Stimulated activated naive CD8-positive, alpha-beta T cell treated with anti-CD3 and anti-CD28 coated beads, Interleukin-15, amount 100 ng/mL, for 72 hours (primary cell): ENCODE measurements around the gene GSX2.
"Not testable (repeated sequence)": the region's sequence is repeated elsewhere in the genome, so short reads cannot be mapped to it uniquely, and the experiment has no call there.

Source experiments
- ATAC-seq: fragments of 150-1000 bp; cut with Tn5 transposase; 2 replicates; pipeline ENCODE4 v1.10.0; 2021; ENCODE audit warnings: mild to moderate bottlenecking, moderate library complexity
- DNase-seq, 2 donors: peaks; one replicate each; pipeline ENCODE4 v3.0.0; 2021 to 2022
- H3K27ac Mint-ChIP-seq, 2 donors: one replicate each; pipeline ENCODE4 v1.8.0; 2022; ENCODE audit warnings: mild to moderate bottlenecking in 2 of 2, mixed read lengths in 2 of 2, moderate library complexity in 2 of 2
- H3K27me3 Mint-ChIP-seq: one replicate; pipeline ENCODE4 v1.8.0; 2022; ENCODE audit warnings: mixed read lengths
- H3K4me1 Mint-ChIP-seq: one replicate; pipeline ENCODE4 v1.8.0; 2022; ENCODE audit warnings: mild to moderate bottlenecking, mixed read lengths
- H3K4me3 Mint-ChIP-seq, 2 donors: one replicate each; pipeline ENCODE4 v1.8.0; 2022; ENCODE audit warnings: mild to moderate bottlenecking in 2 of 2, mixed read lengths in 2 of 2, moderate library complexity in 1 of 2
- H3K9me3 Mint-ChIP-seq, 2 donors: one replicate each; pipeline ENCODE4 v1.8.0; 2022; ENCODE audit warnings: mixed read lengths in 2 of 2

GSX2 gene

GRCh38 chr4:54107951-54108748, 8.2 kb downstream of the GSX2 start:
- DNase-seq = peak in 1 of 2 donors; percentile 1
- no peak overlapping the region for H3K27ac Mint-ChIP-seq
- peaks cover 93% of the 10 kb centered on the region for H3K27me3 Mint-ChIP-seq
- peaks cover 57% of the 10 kb centered on the region for H3K4me1 Mint-ChIP-seq
- ATAC-seq = no peak
- no peaks in the 10 kb centered on the region for H3K9me3 Mint-ChIP-seq
- peak overlapping the region; percentile 74 to 81 for H3K4me3 Mint-ChIP-seq

- ATAC-seq (no peak), DNase-seq (no peak)
- Mint-ChIP-seq H3K27ac (peak overlapping the region in 1 of 2 donors; percentile 87), H3K4me3 (peak overlapping the region; percentile 74 to 81), H3K27me3 (peaks cover 87% of the 10 kb centered on the region), H3K4me1 (peaks cover 44% of the 10 kb centered on the region), H3K9me3 (no peaks in the 10 kb centered on the region)
Observed at GRCh38 chr4:54109241-54110018, 9.5 kb downstream of the GSX2 start.

GRCh38 chr4:54110019-54110416, 10.1 kb downstream of the GSX2 start:
- Mint-ChIP-seq H3K4me3 (peak overlapping the region; percentile 20 to 50), H3K4me1 (peaks cover 39% of the 10 kb centered on the region), H3K9me3 (no peaks in the 10 kb centered on the region), H3K27me3 (peaks cover 85% of the 10 kb centered on the region), H3K27ac (peak overlapping the region in 1 of 2 donors; percentile 87)
- ATAC-seq (no peak), DNase-seq (no peak)

- Mint-ChIP-seq H3K27me3 (peaks cover 70% of the 10 kb centered on the region), H3K4me1 (peaks cover 21% of the 10 kb centered on the region)
- not testable (repeated sequence) for H3K4me3 Mint-ChIP-seq, H3K27ac Mint-ChIP-seq, ATAC-seq, DNase-seq, H3K9me3 Mint-ChIP-seq
Observed at GRCh38 chr4:54113206-54113605, 13.2 kb downstream of the GSX2 start.

- H3K27me3 Mint-ChIP-seq = peaks cover 40% of the 10 kb centered on the region
Observed at GRCh38 chr4:54116246-54116645, 16.3 kb downstream of the GSX2 start.

GRCh38 chr4:54118850-54119589, 19.1 kb downstream of the GSX2 start:
- DNase-seq = no peak
- Mint-ChIP-seq H3K27ac (no peak overlapping the region), H3K9me3 (no peaks in the 10 kb centered on the region), H3K4me3 (no peak overlapping the region), H3K27me3 (peaks cover 18% of the 10 kb centered on the region), H3K4me1 (no peaks in the 10 kb centered on the region)
- no peak for ATAC-seq

More at GRCh38 chr4:54116246-54116645, 16.3 kb downstream of the GSX2 start:
- H3K9me3 Mint-ChIP-seq, DNase-seq, ATAC-seq, H3K4me1 Mint-ChIP-seq, H3K4me3 Mint-ChIP-seq, H3K27ac Mint-ChIP-seq: not testable (repeated sequence)

- no peak for ATAC-seq
- no peaks in the 10 kb centered on the region for H3K9me3 Mint-ChIP-seq
- DNase-seq = no peak
- H3K4me3 Mint-ChIP-seq = no peak overlapping the region
- peak overlapping the region in 1 of 2 donors; percentile 7 for H3K27ac Mint-ChIP-seq
- H3K4me1 Mint-ChIP-seq = no peaks in the 10 kb centered on the region
- H3K27me3 Mint-ChIP-seq = peaks cover 10% of the 10 kb centered on the region
Observed at GRCh38 chr4:54120518-54120917, 20.6 kb downstream of the GSX2 start.

GRCh38 chr4:54127660-54128059, 27.7 kb downstream of the GSX2 start:
- Mint-ChIP-seq H3K4me1 (no peaks in the 10 kb centered on the region), H3K9me3 (peaks cover 20 to 25% of the 10 kb centered on the region in 2 donors), H3K27me3 (peaks cover 19% of the 10 kb centered on the region), H3K4me3 (no peak overlapping the region), H3K27ac (no peak overlapping the region)
- DNase-seq = no peak
- ATAC-seq = no peak

GRCh38 chr4:54128694-54129093, 28.7 kb downstream of the GSX2 start:
- not testable (repeated sequence) for DNase-seq, H3K27ac Mint-ChIP-seq, ATAC-seq, H3K4me3 Mint-ChIP-seq, H3K4me1 Mint-ChIP-seq
- peaks cover 20 to 25% of the 10 kb centered on the region in 2 donors for H3K9me3 Mint-ChIP-seq
- H3K27me3 Mint-ChIP-seq = peaks cover 26% of the 10 kb centered on the region

GRCh38 chr4:54139332-54139731, 39.4 kb downstream of the GSX2 start:
- Mint-ChIP-seq H3K27ac (no peak overlapping the region), H3K9me3 (no peaks in the 10 kb centered on the region), H3K4me1 (peaks cover under 1% of the 10 kb centered on the region), H3K4me3 (no peak overlapping the region), H3K27me3 (no peaks in the 10 kb centered on the region)
- DNase-seq (no peak), ATAC-seq (no peak)

- Mint-ChIP-seq H3K27ac (no peak overlapping the region), H3K4me3 (no peak overlapping the region), H3K4me1 (peaks cover 10% of the 10 kb centered on the region), H3K27me3 (no peaks in the 10 kb centered on the region), H3K9me3 (no peaks in the 10 kb centered on the region)
- no peak for ATAC-seq
- DNase-seq = no peak
Observed at GRCh38 chr4:54140287-54140686, 40.3 kb downstream of the GSX2 start.

- H3K27ac Mint-ChIP-seq = no peak overlapping the region
- no peak for DNase-seq
- H3K4me1 Mint-ChIP-seq = peaks cover 13% of the 10 kb centered on the region
- no peaks in the 10 kb centered on the region for H3K27me3 Mint-ChIP-seq
- H3K4me3 Mint-ChIP-seq = no peak overlapping the region
- ATAC-seq = no peak
- H3K9me3 Mint-ChIP-seq = peaks cover 5 to 7% of the 10 kb centered on the region in 2 donors
Observed at GRCh38 chr4:54144199-54144598, 44.2 kb downstream of the GSX2 start.

- no peaks in the 10 kb centered on the region for H3K27me3 Mint-ChIP-seq
- DNase-seq (no peak), ATAC-seq (no peak)
- H3K27ac Mint-ChIP-seq = no peak overlapping the region
- H3K4me3 Mint-ChIP-seq = no peak overlapping the region
- H3K9me3 Mint-ChIP-seq = peaks cover 5 to 9% of the 10 kb centered on the region in 2 donors
- peaks cover 13% of the 10 kb centered on the region for H3K4me1 Mint-ChIP-seq
Observed at GRCh38 chr4:54144661-54145171, 44.8 kb downstream of the GSX2 start.

GRCh38 chr4:54146139-54146538, 46.2 kb downstream of the GSX2 start:
- Mint-ChIP-seq H3K27ac (no peak overlapping the region), H3K9me3 (peaks cover 5 to 13% of the 10 kb centered on the region in 2 donors), H3K4me1 (peaks cover 13% of the 10 kb centered on the region), H3K27me3 (no peaks in the 10 kb centered on the region), H3K4me3 (no peak overlapping the region)
- ATAC-seq (no peak), DNase-seq (no peak)

- no peak overlapping the region for H3K27ac Mint-ChIP-seq
- no peak overlapping the region for H3K4me3 Mint-ChIP-seq
- H3K4me1 Mint-ChIP-seq = peaks cover 13% of the 10 kb centered on the region
- H3K27me3 Mint-ChIP-seq = no peaks in the 10 kb centered on the region
- DNase-seq (no peak), ATAC-seq (peak; percentile 43)
- H3K9me3 Mint-ChIP-seq = peaks cover 5 to 13% of the 10 kb centered on the region in 2 donors
Observed at GRCh38 chr4:54149323-54149722, 49.4 kb downstream of the GSX2 start.
